Measurements from ENCODE around the gene RANBP2.

Gene RANBP2

GRCh38 chr2:108778857-108779256 is 59.6 kb downstream of the RANBP2 start:
- no peak for DNase-seq

GRCh38 chr2:108786008-108786353 is 66.7 kb downstream of the RANBP2 start:
- DNase-seq: no peak

- DNase-seq: peak; percentile 85
Observed at GRCh38 chr2:108786354-108787215, 67.3 kb downstream of the RANBP2 start, which contains the start of gene CCDC138. Gene CCDC138 (plus strand): TSS chr2:108786771. CDS start chr2:108786823, 52 bp downstream.

GRCh38 chr2:108787216-108787541 is 67.9 kb downstream of the RANBP2 start:
- no peak for DNase-seq

GRCh38 chr2:108803045-108803736 is 83.9 kb downstream of the RANBP2 start:
- DNase-seq: no peak

- DNase-seq: no peak
Observed at GRCh38 chr2:108805032-108805431, 85.8 kb downstream of the RANBP2 start.

- no peak for DNase-seq
Observed at GRCh38 chr2:108805782-108806181, 86.5 kb downstream of the RANBP2 start.

- no peak for DNase-seq
Observed at GRCh38 chr2:108806371-108807113, 87.3 kb downstream of the RANBP2 start.

GRCh38 chr2:108809936-108810335 is 90.7 kb downstream of the RANBP2 start:
- no peak for DNase-seq

- DNase-seq: no peak
Observed at GRCh38 chr2:108810993-108811957, 92.0 kb downstream of the RANBP2 start.

GRCh38 chr2:108813732-108814131 is 94.5 kb downstream of the RANBP2 start:
- no peak for DNase-seq

GRCh38 chr2:108820482-108820881 is 101.2 kb downstream of the RANBP2 start:
- no peak for DNase-seq

GRCh38 chr2:108823286-108823685 is 104.0 kb downstream of the RANBP2 start:
- no peak for DNase-seq

GRCh38 chr2:108824316-108825070 is 105.2 kb downstream of the RANBP2 start:
- DNase-seq: no peak

GRCh38 chr2:108825254-108825653 is 106.0 kb downstream of the RANBP2 start:
- no peak for DNase-seq

GRCh38 chr2:108825736-108826135 is 106.5 kb downstream of the RANBP2 start:
- DNase-seq: no peak

GRCh38 chr2:108829578-108830310 is 110.5 kb downstream of the RANBP2 start:
- no peak for DNase-seq

- no peak for DNase-seq
Observed at GRCh38 chr2:108833219-108833618, 113.9 kb downstream of the RANBP2 start.

- no peak for DNase-seq
Observed at GRCh38 chr2:108834620-108835019, 115.3 kb downstream of the RANBP2 start.

GRCh38 chr2:108835040-108835439 is 115.8 kb downstream of the RANBP2 start:
- DNase-seq: no peak
